ENCODE results near the gene TECPR1. TPM values are rescaled to one million over a fixed set of nuclear protein-coding genes. Genes with fewer than 3 reads are reported as not detected.

The TECPR1 gene
- total and polyA plus RNA-seq, 2 experiments from 2014 or later, result 8.2 to 27.8 TPM

- H3K79me2 ChIP-seq (ENCODE audit: insufficient read depth), result no peaks in the 10 kb centered on the region
- H3K4me3 ChIP-seq, result no peak overlapping the region
- no peaks in the 10 kb centered on the region for H4K20me1 ChIP-seq (ENCODE audit: insufficient read depth)
- no peak overlapping the region for H3K9ac ChIP-seq
- H3K27me3 ChIP-seq (replicated peaks; ENCODE audit: insufficient read depth), result no peaks in the 10 kb centered on the region
- H3K27ac ChIP-seq, result no peak overlapping the region
- no peaks in the 10 kb centered on the region for H3K9me2 ChIP-seq (ENCODE audit: insufficient read depth)
- no peak for DNase-seq
- in situ Hi-C loops (cut with MboI), result no loop called here
- H3K9me3 ChIP-seq (ENCODE audit: low read depth), result no peaks in the 10 kb centered on the region
- H3K36me3 ChIP-seq (ENCODE audit: low read depth), result no peaks in the 10 kb centered on the region
- WGBS, 2 experiments (ENCODE audit: low coverage in 1 of 2, low lambda C conversion rate in 2 of 2, missing lambda C conversion rate in 2 of 2), result 84 to 88% methylated on average over 12 to 17 of the region's 17 CpGs
- no peaks in the 10 kb centered on the region for H3F3A ChIP-seq (ENCODE audit: insufficient read depth)
- TF ChIP-seq EZH2 (IDR thresholded peaks at IDR 0.05; ENCODE audit: insufficient read depth, poor library complexity, severe bottlenecking), result no peak
- no peak for TF ChIP-seq EZH2phosphoT487 (IDR thresholded peaks at IDR 0.05; ENCODE audit: insufficient read depth, low read depth)
- no peak overlapping the region for H3K4me2 ChIP-seq (ENCODE audit: unreplicated experiment)
- no peak overlapping the region for H2AFZ ChIP-seq
- no peaks in the 10 kb centered on the region for H3K4me1 ChIP-seq (ENCODE audit: insufficient read depth)
These were observed 21.9 kb downstream of the TECPR1 start for GRCh38 chr7:98229991-98230745.

- DNase-seq, result no peak
- TF ChIP-seq EZH2phosphoT487 (IDR thresholded peaks at IDR 0.05; ENCODE audit: insufficient read depth, low read depth) (no peak), EZH2 (IDR thresholded peaks at IDR 0.05; ENCODE audit: insufficient read depth, poor library complexity, severe bottlenecking) (no peak)
- Histone ChIP-seq H3K4me1 (ENCODE audit: insufficient read depth) (no peaks in the 10 kb centered on the region), H3K9ac (no peak overlapping the region), H3K9me3 (ENCODE audit: low read depth) (no peaks in the 10 kb centered on the region), H3K79me2 (ENCODE audit: insufficient read depth) (no peaks in the 10 kb centered on the region), H3F3A (ENCODE audit: insufficient read depth) (no peaks in the 10 kb centered on the region), H4K20me1 (ENCODE audit: insufficient read depth) (no peaks in the 10 kb centered on the region), H3K27me3 (replicated peaks; ENCODE audit: insufficient read depth) (no peaks in the 10 kb centered on the region), H3K36me3 (ENCODE audit: low read depth) (no peaks in the 10 kb centered on the region), H3K27ac (no peak overlapping the region), H2AFZ (no peak overlapping the region), H3K4me3 (no peak overlapping the region), H3K9me2 (ENCODE audit: insufficient read depth) (no peaks in the 10 kb centered on the region), H3K4me2 (ENCODE audit: unreplicated experiment) (no peak overlapping the region)
- whole genome bisulfite sequencing, 2 experiments (ENCODE audit: low coverage in 1 of 2, low lambda C conversion rate in 2 of 2, missing lambda C conversion rate in 2 of 2), result 86 to 92% methylated on average over 10 to 11 of the region's 11 CpGs
- in situ Hi-C loops (cut with MboI), result no loop called here
These were observed 22.6 kb downstream of the TECPR1 start for GRCh38 chr7:98229441-98229840.

- H3K27me3 ChIP-seq (replicated peaks; ENCODE audit: insufficient read depth), result no peaks in the 10 kb centered on the region
- H3K9me2 ChIP-seq (ENCODE audit: insufficient read depth), result no peaks in the 10 kb centered on the region
- H3K4me3 ChIP-seq, result no peak overlapping the region
- H3K4me2 ChIP-seq (ENCODE audit: unreplicated experiment), result no peak overlapping the region
- H3K4me1 ChIP-seq (ENCODE audit: insufficient read depth), result no peaks in the 10 kb centered on the region
- no peak overlapping the region for H3K27ac ChIP-seq
- no peaks in the 10 kb centered on the region for H3K79me2 ChIP-seq (ENCODE audit: insufficient read depth)
- H3K9me3 ChIP-seq (ENCODE audit: low read depth), result no peaks in the 10 kb centered on the region
- no peaks in the 10 kb centered on the region for H4K20me1 ChIP-seq (ENCODE audit: insufficient read depth)
- no peaks in the 10 kb centered on the region for H3K36me3 ChIP-seq (ENCODE audit: low read depth)
- no peaks in the 10 kb centered on the region for H3F3A ChIP-seq (ENCODE audit: insufficient read depth)
- WGBS, 2 experiments (ENCODE audit: low coverage in 1 of 2, low lambda C conversion rate in 2 of 2, missing lambda C conversion rate in 2 of 2), result 90 to 93% methylated on average over 16 of the region's 16 CpGs
- in situ Hi-C loops (cut with MboI), result no loop called here
- no peak overlapping the region for H3K9ac ChIP-seq
- DNase-seq, result no peak
- no peak overlapping the region for H2AFZ ChIP-seq
- TF ChIP-seq EZH2phosphoT487 (IDR thresholded peaks at IDR 0.05; ENCODE audit: insufficient read depth, low read depth), result no peak
- TF ChIP-seq EZH2 (IDR thresholded peaks at IDR 0.05; ENCODE audit: insufficient read depth, poor library complexity, severe bottlenecking), result no peak
These were observed 23.2 kb downstream of the TECPR1 start for GRCh38 chr7:98228801-98229200.

- 86 to 88% methylated on average over 18 of the region's 18 CpGs for WGBS, 2 experiments (ENCODE audit: low coverage in 1 of 2, low lambda C conversion rate in 2 of 2, missing lambda C conversion rate in 2 of 2)
- no peaks in the 10 kb centered on the region for H3K9me3 ChIP-seq (ENCODE audit: low read depth)
- no peaks in the 10 kb centered on the region for H3K79me2 ChIP-seq (ENCODE audit: insufficient read depth)
- no peak for DNase-seq
- no peaks in the 10 kb centered on the region for H3K4me1 ChIP-seq (ENCODE audit: insufficient read depth)
- no peak for TF ChIP-seq EZH2phosphoT487 (IDR thresholded peaks at IDR 0.05; ENCODE audit: insufficient read depth, low read depth)
- no peak overlapping the region for H3K27ac ChIP-seq
- in situ Hi-C loops (cut with MboI), result no loop called here
- H2AFZ ChIP-seq, result no peak overlapping the region
- no peaks in the 10 kb centered on the region for H3K27me3 ChIP-seq (replicated peaks; ENCODE audit: insufficient read depth)
- no peak overlapping the region for H3K9ac ChIP-seq
- H3K4me2 ChIP-seq (ENCODE audit: unreplicated experiment), result no peak overlapping the region
- no peaks in the 10 kb centered on the region for H4K20me1 ChIP-seq (ENCODE audit: insufficient read depth)
- no peak overlapping the region for H3K4me3 ChIP-seq
- H3F3A ChIP-seq (ENCODE audit: insufficient read depth), result no peaks in the 10 kb centered on the region
- H3K36me3 ChIP-seq (ENCODE audit: low read depth), result no peaks in the 10 kb centered on the region
- no peaks in the 10 kb centered on the region for H3K9me2 ChIP-seq (ENCODE audit: insufficient read depth)
These were observed 24.1 kb downstream of the TECPR1 start for GRCh38 chr7:98227939-98228338.

Data from GM23248 (cell line).